ENCODE results near the gene ZNF66. TPM values are rescaled to one million over a fixed set of nuclear protein-coding genes. Genes with fewer than 3 reads are reported as not detected.
A peak's percentile ranks its signal among the peaks of the same experiment; 100 is the strongest.
"Not testable (repeated sequence)": the region's sequence is repeated elsewhere in the genome, so short reads cannot be mapped to it uniquely, and the experiment has no call there.

ZNF66 gene
- total RNA-seq (2014; rRNA removed; shearing (Covaris generic)): 0.30 and 3.6 TPM in 2 replicates

DNA sequence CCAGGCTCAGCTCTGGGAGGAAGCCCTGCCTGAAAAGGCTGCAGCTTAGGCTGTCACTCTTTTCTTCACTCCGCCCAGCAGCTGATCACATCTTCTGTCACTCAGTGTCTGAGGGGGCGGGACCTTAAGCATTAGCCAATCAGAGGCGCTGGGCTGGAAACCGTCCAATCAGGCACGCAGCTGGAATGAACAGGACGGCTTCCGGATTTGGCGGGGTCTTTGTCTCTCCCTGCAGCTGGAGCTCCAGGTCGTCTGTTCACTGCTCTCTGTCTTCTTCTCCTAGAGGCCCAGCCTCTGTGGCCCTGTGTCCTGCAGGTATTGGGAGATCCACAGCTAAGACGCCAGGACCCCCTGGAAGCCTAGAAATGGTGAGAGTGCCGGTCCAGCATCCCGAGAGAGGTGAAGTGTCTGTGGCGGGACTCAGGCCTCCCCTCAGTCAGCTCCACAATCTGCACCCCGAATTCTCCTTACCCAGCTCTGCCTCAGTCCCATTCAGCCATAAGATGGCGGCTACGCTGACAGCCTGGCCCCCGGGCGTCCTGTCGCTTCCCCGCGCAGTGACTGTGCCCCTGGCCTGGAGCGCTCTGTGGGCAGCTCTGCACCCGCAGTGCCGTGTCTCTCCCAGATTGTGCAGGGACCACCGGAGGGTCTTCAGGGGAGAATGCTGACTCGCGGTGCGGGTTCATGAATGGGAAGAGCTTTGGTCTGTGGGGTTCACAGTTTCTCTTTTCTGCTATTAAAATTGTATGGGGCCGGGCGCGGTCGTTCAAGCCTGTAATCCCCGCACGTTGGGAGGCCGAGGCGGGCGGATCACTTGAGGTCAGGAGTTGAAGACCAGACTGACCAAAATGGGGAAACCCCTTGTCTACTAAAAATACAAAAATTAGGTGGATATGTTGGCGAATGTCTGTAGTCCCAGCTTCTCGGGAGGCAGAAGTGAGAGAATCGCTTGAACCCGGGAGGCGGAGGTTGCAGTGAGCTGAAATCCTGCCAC, at the start of gene ZNF66:
Gene ZNF66, plus strand, starts transcription at position 222 of the 994 bp plus-strand sequence. Its CDS starts 144 bp downstream, at position 366.
- DNase-seq (ENCODE audit: low read depth): peak; percentile 97

DNA sequence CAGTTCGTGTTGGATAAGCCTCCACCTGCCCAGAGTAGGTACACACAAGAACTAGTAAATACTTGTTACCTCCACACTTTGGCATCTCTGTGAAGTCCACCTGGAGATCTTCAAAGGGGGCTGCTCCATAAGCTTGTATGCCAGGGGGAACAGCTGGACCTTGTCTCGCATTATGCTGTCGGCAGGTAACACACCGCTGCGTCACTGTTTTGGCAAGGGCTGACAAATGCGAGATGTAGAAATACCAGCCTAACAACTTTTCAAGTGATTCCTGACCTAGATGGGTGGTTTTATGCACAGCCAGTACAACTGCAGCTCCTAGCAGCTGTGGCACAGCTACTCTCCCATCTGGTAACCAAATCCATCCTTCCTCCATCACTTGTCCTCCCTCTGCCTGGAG, 25.9 kb upstream of the ZNF66 start:
- not testable (repeated sequence) for DNase-seq (ENCODE audit: low read depth)

DNA sequence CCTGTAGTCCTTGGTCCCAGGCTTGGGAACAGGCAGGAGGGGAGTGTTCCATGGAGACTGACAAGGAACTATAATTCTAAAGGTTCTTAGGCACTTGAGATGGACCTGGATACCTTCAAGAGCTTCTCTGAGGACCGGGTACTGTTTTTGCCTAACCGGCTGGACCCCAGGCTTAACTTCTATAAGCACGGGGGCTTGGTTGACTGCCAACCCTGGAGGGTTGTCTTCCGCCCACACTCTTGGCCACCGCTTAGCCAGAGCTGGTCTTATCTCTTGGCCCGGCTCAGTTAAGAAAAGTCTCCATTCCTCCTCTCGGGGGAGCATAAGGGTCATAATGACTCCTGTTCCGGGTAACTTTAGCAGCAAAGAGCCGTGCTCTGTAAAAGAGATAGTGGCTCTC, 23.8 kb upstream of the ZNF66 start:
- DNase-seq (ENCODE audit: low read depth): not testable (repeated sequence)

DNA sequence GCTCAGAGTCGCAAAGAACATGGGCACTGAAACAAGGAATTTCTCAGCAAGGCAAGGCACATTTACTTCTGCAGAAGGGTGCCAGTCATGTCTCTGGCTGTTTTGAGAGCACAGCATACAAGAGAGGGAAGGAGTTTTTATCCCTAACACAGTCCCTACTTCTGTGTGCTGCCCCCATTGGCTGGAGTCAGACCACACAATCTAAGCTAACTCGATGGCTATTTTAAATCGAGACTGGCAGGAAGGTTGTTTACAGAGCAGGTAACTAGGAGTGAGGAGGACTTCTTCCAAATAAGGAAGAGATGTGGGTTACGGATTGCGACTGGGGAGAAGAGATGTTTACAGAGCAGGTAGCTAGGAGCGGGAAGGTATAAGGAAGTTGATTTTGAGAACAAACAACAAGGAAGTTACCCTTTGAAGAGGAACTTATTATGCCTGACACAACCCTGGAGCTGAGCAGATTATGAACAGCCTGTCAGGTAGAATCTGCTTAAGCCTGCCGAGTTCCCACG, 6.8 kb upstream of the ZNF66 start:
- DNase-seq (ENCODE audit: low read depth): not testable (repeated sequence)

DNA sequence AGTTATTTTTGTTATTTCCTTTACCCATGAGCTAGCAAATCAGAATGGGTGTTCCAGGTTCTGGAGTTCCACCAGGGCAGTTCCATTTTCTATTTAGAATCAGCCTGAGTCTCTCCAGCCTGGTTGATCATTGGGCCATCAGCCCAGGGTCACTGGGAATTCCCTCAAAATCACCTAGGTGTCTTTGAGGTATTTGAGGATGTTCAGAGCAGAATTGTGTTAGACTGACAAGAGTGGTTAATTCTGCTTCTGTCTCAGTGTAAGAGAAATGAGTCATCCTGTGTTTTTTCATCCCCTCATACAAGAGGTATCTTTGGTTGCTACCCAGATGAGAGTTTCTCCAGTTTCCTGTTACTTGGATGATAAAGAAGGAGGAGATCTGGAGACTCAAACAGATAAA, 11.7 kb downstream of the ZNF66 start:
- no peak for DNase-seq (ENCODE audit: low read depth)

DNA sequence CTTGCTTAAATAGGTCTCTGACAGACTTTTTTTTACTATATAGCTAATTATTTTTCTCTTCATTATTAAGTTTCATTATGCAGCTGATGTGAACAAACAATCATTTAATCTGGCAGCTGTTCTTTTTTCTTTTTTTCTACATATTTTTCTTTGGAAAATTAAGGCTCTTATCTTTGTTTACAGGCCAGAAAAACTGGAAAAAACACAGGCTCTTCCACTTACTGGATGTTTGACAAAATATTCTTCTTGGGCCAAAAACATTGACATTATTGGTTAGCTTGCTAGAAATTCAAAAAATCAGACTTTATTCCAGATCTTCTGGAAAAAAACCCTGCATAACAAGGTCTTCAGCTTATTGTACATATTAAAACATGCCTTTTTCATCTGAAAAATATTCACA, 15.7 kb downstream of the ZNF66 start:
- DNase-seq (ENCODE audit: low read depth): no peak

DNA sequence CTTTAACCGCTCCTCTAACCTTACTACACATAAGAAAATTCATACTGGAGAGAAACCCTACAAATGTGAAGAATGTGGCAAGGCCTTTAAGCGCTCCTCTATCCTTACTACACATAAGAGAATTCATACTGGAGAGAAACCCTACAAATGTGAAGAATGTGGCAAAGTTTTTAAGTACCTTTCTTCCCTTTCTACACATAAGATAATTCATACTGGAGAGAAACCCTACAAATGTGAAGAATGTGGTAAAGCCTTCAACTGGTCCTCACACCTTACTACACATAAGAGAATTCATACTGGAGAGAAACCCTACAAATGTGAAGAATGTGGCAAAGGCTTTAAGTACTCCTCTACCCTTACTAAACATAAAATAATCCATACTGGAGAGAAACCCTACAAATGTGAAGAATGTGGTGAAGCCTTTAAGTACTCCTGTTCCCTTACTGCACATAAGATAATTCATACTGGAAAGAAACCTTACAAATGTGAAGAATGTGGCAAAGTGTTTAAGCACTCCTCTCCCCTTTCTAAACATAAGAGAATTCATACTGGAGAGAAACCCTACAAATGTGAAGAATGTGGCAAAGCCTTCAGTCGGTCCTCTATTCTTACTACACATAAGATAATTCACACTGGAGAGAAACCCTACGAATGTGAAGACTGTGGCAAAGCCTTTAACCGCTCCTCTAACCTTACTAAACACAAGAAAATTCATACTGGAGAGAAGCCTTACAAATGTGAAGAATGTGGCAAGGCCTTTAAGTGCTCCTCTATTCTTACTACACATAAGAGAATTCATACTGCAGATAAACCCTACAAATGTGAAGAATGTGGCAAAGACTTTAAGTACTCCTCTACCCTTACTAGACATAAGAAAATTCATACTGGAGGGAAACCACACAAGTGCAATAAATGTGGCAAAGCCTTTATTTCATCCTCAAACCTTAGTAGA, 30.5 kb downstream of the ZNF66 start:
- not testable (repeated sequence) for DNase-seq (ENCODE audit: low read depth)

DNA sequence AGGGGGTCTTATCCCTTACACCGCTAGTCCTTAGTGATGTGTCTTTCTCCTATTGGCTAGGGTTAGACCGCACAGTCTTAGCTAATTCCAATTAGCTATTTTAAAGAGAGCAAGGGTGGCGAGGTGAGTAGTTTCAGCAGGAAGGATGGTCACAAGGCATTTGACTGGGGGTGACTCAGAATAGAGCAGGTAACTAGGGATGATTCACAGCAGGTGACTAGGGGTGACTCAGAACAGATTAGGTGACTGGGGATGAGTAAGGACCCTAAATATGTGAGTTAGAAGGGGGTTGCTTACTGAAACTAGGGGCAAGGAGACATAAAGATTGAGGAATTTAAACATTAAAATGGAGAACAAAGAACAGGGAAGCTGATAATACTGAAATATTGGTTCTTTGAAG, 64.3 kb downstream of the ZNF66 start:
- no peak for DNase-seq (ENCODE audit: low read depth)

Other genes starting within 250 kb of the ZNF66 start
- gene ZNF737, start 210.5 kb upstream of the ZNF66 start, total RNA-seq (2014; rRNA removed; shearing (Covaris generic)): 4.3 and 4.8 TPM in 2 replicates
- 1.6 and 5.5 TPM in 2 replicates for gene ZNF626, start 114.7 kb upstream of the ZNF66 start, total RNA-seq (2014; rRNA removed; shearing (Covaris generic))
- 18.1 and 21.8 TPM in 2 replicates for gene ZNF85, start 146.9 kb downstream of the ZNF66 start, total RNA-seq (2014; rRNA removed; shearing (Covaris generic))
- 10.7 and 15.7 TPM in 2 replicates for gene ZNF430, start 244.4 kb downstream of the ZNF66 start, total RNA-seq (2014; rRNA removed; shearing (Covaris generic))

Data from Daoy (cell line).